Kidney epithelial cell (primary cell): ENCODE data around the gene SPATA13. TPM values are rescaled to one million over a fixed set of nuclear protein-coding genes. Genes with fewer than 3 reads are reported as not detected.

Source experiments
- DNase-seq: peaks from one replicate; pipeline ENCODE4 v3.0.0-alpha.2; 2010; ENCODE audit warnings: low read depth
- H3K27me3 ChIP-seq: 2 replicates; pipeline ENCODE4 v1.6.0; 2011; ENCODE audit warnings: low read length; ENCODE audit not compliant: control insufficient read depth, insufficient read depth
- H3K36me3 ChIP-seq: 2 replicates; pipeline ENCODE4 v1.5.1; 2011; ENCODE audit warnings: low read length; ENCODE audit not compliant: control insufficient read depth, insufficient read depth
- H3K4me3 ChIP-seq: 2 replicates; pipeline ENCODE4 v1.5.1; 2011; ENCODE audit warnings: low read depth, mild to moderate bottlenecking, control low read depth, low read length
- total RNA-seq: library from RNA; depleted of rRNA; stranded (reverse); fragments of >200 nt; gene quantifications from 2 replicates; pipeline ENCODE4 v1.2.3, GENCODE V29; 2015
- TF ChIP-seq, protein P1 (sequence below): IDR thresholded peaks from 2 replicates; pipeline ENCODE4 v1.5.1; 2011; ENCODE audit warnings: mild to moderate bottlenecking, moderate library complexity, low read length, control low read depth, inconsistent platforms; ENCODE audit not compliant: insufficient read depth, poor library complexity, severe bottlenecking

SPATA13 gene
- total RNA-seq, 1 donor from 2014 or later = 11.3 TPM

DNA sequence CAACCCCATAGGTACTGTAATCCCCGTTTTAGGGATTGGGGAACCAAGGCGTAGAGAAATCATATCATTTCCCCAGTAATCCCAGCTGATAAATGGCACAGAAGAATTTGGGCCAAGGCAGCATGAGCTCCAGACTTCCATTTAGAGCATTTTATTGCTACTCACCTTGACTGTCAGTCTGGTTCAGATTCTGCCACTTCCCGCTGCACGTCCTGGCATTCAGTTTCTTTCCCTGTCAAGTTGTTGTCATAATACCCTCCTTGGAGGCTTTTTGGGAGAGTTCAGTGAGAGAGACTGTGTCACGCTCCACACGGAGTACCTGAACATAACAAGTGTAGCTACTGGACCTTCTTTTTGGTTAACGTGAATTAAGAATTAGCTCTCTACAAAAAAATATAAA, 141.4 kb downstream of the SPATA13 start:
- Histone ChIP-seq H3K27me3 (no peaks in the 10 kb centered on the region), H3K36me3 (peaks cover 3% of the 10 kb centered on the region), H3K4me3 (no peak overlapping the region)
- TF ChIP-seq, protein P1, sequence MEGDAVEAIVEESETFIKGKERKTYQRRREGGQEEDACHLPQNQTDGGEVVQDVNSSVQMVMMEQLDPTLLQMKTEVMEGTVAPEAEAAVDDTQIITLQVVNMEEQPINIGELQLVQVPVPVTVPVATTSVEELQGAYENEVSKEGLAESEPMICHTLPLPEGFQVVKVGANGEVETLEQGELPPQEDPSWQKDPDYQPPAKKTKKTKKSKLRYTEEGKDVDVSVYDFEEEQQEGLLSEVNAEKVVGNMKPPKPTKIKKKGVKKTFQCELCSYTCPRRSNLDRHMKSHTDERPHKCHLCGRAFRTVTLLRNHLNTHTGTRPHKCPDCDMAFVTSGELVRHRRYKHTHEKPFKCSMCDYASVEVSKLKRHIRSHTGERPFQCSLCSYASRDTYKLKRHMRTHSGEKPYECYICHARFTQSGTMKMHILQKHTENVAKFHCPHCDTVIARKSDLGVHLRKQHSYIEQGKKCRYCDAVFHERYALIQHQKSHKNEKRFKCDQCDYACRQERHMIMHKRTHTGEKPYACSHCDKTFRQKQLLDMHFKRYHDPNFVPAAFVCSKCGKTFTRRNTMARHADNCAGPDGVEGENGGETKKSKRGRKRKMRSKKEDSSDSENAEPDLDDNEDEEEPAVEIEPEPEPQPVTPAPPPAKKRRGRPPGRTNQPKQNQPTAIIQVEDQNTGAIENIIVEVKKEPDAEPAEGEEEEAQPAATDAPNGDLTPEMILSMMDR = no peak
- DNase-seq = no peak

DNA sequence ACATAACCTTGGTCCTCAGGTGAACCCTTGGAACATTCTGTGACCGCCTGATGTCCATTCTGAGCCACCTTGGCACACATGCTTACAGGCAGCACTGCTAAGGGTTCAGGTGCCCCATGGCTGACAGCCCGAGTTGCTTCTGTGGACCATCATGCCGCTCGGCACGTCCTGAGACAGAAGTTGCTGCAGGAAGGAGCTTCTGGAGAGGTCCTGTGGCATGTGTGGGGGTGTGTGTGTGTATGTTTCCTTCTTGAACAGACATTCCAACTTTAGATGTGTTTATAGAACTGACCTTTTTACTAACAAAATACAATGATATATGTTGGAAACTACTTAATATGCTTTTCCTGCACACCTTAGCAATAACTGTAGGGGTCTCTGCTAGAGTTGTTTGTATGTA, 144.1 kb downstream of the SPATA13 start:
- no peak overlapping the region for H3K4me3 ChIP-seq
- no peaks in the 10 kb centered on the region for H3K27me3 ChIP-seq
- peaks cover 1% of the 10 kb centered on the region for H3K36me3 ChIP-seq
- no peak for DNase-seq
- TF ChIP-seq, protein P1 = no peak

DNA sequence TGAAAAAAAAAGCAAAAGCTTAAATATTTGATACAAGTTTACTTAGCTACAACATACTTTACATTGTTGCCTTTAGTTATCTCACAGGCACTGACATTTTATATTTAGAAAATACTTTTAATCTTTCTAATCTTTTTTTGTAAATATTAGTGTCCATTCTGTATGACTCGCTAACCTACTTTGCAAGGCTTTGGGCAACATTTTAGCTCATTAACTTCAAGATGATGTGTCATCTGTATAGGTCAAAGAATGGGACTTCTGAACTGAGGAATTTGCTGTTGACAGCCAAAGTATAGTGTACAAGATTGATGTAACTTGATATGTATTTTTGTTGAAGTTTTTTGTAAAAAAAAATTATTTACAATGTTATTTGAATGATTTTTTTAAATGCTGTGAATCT, 146.1 kb downstream of the SPATA13 start:
- Histone ChIP-seq H3K4me3 (no peak overlapping the region), H3K36me3 (no peaks in the 10 kb centered on the region), H3K27me3 (no peaks in the 10 kb centered on the region)
- DNase-seq = peak; percentile 19
- TF ChIP-seq, protein P1 = no peak

DNA sequence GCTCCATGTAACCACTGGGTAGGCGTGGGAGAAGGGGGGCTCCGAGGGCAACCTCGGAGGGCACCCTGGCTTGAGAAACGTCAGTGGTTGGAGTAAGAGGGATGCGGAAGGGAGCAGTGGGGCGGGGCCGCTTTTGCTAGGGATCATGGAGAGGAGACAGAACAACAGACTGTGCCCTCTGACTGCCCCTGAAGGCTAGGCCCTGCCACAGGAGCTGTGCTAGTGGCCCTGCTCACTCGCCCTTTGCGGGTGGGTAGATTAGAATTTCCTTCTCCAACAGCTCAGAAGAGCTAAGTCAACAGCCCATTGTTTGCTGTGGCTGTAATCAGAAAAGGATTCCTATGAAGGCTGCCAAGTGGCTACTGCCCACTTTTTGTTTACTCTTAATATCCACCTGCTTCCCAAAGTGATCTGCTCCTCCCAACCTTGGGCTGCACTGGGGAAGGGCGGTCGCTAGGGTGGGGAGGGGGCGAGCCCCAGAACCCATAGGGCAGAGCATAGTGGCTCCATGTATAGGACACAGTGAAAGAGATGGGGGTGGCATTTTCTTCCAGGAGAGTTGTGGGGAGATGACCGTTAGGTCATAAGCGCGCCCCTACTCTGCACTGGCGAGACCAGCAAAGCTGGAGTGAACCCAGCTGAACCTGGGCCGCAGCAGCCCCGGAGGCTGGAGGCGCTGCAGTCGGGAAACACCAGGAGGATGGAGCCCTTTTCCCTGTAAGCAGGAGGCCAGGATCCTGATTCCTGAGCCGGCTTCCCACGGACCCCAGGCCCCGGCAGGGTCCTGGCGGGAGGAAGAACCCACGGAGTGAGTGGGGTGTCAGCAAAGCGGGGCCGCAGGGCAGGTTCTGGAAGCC, 146.9 kb downstream of the SPATA13 start:
- Histone ChIP-seq H3K27me3 (no peaks in the 10 kb centered on the region), H3K4me3 (no peak overlapping the region), H3K36me3 (no peaks in the 10 kb centered on the region)
- DNase-seq = no peak
- TF ChIP-seq, protein P1 = no peak

DNA sequence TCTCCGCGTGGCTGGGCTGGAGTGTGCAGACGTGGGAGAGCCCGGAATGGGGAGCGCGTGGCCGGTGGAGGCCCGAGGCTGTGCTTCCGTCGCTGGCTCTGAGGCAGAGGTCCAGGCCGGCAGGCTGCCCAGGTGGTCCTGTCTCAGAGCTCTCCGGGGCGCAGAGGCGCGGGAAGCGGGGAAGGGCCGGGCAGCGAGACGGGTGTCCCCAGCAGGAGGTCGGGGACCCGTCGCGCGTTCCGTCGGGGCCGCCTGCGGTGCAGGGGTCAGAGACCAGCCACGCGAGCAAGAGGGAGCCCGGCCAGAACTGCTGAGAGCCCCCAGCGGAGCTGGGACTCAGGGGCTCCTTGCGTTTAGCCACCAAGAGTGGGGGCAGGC, 147.5 kb downstream of the SPATA13 start:
- H3K36me3 ChIP-seq = no peaks in the 10 kb centered on the region
- no peaks in the 10 kb centered on the region for H3K27me3 ChIP-seq
- no peak overlapping the region for H3K4me3 ChIP-seq
- TF ChIP-seq, protein P1 = no peak
- no peak for DNase-seq
